ENCODE measurements around the gene RPP21.

RPP21 gene

DNA sequence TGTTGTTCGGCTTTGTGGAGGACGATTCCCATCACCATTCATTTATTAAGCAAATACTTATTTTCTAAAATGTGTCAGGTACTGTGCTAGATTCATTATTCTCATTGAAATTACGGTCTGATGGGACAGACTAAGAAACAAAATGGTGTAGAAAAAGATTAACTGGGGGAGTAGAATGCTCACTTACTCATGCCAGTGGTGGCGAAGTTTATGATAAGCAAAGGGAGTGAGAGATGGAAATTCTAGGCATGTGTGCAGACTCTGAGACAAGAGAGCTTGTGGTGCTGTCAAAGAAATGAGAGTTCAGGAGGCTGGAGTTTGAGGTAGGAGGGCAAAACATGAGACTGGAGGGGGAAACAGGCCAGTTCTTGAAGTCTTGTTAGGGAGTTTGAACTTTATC is 896 bp downstream of the RPP21 start:
- peak overlapping the region; percentile 39; the same call in 1 of the 2 replicates for H3K27ac ChIP-seq
- TF ChIP-seq, protein P1, sequence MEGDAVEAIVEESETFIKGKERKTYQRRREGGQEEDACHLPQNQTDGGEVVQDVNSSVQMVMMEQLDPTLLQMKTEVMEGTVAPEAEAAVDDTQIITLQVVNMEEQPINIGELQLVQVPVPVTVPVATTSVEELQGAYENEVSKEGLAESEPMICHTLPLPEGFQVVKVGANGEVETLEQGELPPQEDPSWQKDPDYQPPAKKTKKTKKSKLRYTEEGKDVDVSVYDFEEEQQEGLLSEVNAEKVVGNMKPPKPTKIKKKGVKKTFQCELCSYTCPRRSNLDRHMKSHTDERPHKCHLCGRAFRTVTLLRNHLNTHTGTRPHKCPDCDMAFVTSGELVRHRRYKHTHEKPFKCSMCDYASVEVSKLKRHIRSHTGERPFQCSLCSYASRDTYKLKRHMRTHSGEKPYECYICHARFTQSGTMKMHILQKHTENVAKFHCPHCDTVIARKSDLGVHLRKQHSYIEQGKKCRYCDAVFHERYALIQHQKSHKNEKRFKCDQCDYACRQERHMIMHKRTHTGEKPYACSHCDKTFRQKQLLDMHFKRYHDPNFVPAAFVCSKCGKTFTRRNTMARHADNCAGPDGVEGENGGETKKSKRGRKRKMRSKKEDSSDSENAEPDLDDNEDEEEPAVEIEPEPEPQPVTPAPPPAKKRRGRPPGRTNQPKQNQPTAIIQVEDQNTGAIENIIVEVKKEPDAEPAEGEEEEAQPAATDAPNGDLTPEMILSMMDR (IDR thresholded peaks at IDR 0.05; ENCODE audit: low read depth, low read length): no peak
- peak overlapping the region; percentile 67 for H3K4me3 ChIP-seq (ENCODE audit: low read depth, low read length)
- H3K36me3 ChIP-seq: peaks cover 43% of the 10 kb centered on the region
- no peaks in the 10 kb centered on the region for H3K9me3 ChIP-seq (ENCODE audit: severe bottlenecking)
- no peaks in the 10 kb centered on the region for H3K27me3 ChIP-seq (ENCODE audit: insufficient read depth, low read depth, severe bottlenecking)
- no peak for DNase-seq

DNA sequence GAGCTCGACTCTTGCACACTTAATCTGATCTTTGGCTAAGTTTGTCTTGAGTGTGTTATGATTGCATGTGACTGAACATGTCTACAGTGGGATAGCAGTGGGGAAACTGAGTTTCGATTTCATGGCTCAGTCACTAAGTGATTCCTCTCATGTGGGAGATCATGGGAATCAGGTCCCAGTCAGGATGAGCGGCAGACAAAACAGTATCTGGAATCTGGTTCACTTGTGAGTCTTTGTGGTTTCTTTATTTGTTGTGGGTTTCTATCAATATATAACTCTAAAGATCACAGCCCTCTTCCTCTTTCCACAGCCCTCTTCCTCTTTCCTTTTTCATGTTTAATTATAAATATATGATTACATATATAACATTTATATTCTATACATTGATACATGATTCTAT is 4.0 kb downstream of the RPP21 start:
- Histone ChIP-seq H3K4me3 (ENCODE audit: low read depth, low read length) (no peak overlapping the region), H3K27me3 (ENCODE audit: insufficient read depth, low read depth, severe bottlenecking) (no peaks in the 10 kb centered on the region), H3K9me3 (ENCODE audit: severe bottlenecking) (no peaks in the 10 kb centered on the region), H3K27ac (no peak overlapping the region), H3K36me3 (peaks cover 24% of the 10 kb centered on the region)
- DNase-seq: no peak
- TF ChIP-seq, protein P1 (IDR thresholded peaks at IDR 0.05; ENCODE audit: low read depth, low read length): no peak

DNA sequence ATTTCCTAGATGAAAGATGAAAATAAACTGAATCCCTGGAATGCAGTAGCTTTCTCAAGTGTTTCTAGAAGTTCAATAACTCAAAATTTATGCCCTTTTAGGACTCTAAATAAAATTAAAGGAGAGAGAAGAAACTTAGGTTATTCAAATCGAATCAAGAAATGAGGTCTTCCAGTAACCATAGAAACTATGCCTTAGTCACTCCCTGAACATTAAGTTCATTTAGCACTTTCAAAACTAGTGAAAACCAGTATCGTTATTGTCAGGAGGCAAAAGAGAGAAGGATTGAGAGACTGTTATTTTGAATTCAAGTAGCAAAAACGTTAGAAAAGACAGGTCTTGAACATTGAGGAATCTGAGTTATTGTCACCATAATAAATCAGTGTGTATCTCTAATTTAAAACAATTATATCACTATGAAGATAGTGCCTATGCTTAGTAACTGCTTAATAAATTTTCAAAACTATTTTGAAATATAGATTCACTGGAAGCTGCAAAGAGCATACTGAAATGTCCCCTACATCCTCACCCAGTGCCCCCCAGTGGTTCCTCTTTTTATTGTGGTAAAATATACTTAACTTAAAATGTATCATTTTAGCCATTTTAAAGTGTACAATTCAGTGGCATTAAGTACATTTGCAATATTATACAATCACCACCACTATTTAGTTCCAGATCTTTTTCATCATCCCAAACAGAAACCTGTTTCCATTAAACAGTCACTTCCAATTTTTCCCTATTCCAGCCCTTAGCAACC is 4.6 kb downstream of the RPP21 start:
- TF ChIP-seq, protein P1 (IDR thresholded peaks at IDR 0.05; ENCODE audit: low read depth, low read length): no peak
- no peak for DNase-seq
- Histone ChIP-seq H3K4me3 (ENCODE audit: low read depth, low read length) (no peak overlapping the region), H3K36me3 (peaks cover 24% of the 10 kb centered on the region), H3K9me3 (ENCODE audit: severe bottlenecking) (no peaks in the 10 kb centered on the region), H3K27me3 (ENCODE audit: insufficient read depth, low read depth, severe bottlenecking) (no peaks in the 10 kb centered on the region), H3K27ac (no peak overlapping the region)

DNA sequence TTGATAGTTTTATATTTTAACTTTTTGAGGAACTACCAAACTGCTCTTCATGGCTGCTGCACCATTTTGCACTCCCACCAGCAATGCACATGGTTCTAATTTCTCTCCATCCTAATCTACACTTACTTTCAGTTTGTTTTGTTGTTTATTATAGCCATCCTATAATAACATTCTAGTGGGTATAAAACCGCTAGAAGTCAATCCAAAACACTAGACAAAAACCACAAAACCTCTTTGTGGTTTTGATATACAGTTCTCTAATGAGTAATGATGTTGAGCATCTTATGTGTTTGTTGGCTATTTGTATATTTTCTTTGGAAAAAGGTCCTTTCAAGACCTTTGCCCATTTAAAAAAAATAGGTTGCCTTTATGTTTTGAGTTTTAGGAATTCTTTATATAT is 5.6 kb downstream of the RPP21 start:
- H3K36me3 ChIP-seq: peaks cover 20% of the 10 kb centered on the region
- no peaks in the 10 kb centered on the region for H3K27me3 ChIP-seq (ENCODE audit: insufficient read depth, low read depth, severe bottlenecking)
- TF ChIP-seq, protein P1 (IDR thresholded peaks at IDR 0.05; ENCODE audit: low read depth, low read length): no peak
- no peak overlapping the region for H3K4me3 ChIP-seq (ENCODE audit: low read depth, low read length)
- no peak for DNase-seq
- H3K27ac ChIP-seq: no peak overlapping the region
- H3K9me3 ChIP-seq (ENCODE audit: severe bottlenecking): no peaks in the 10 kb centered on the region

DNA sequence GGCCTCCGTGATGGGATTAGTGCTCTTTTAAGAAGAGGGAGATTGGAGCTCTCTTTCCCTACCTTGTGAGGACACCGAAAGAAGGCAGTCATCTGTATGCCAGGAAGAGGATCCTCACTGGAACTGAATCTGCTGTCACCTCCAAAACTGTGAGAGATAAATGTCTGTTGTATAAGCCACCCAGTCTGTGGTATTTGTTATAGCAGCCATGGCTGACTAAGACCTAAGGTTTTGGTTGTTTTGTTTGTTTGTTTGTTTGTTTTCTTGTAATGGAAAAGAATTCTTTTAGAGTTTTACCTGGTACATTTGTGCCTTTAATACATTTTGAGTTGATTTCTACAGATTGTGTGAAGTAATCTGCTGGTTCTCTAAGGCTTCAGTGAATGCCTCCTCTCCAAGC is 7.6 kb downstream of the RPP21 start:
- TF ChIP-seq, protein P1 (IDR thresholded peaks at IDR 0.05; ENCODE audit: low read depth, low read length): no peak
- Histone ChIP-seq H3K27ac (no peak overlapping the region), H3K9me3 (ENCODE audit: severe bottlenecking) (no peaks in the 10 kb centered on the region), H3K36me3 (peaks cover 4% of the 10 kb centered on the region), H3K27me3 (ENCODE audit: insufficient read depth, low read depth, severe bottlenecking) (no peaks in the 10 kb centered on the region), H3K4me3 (ENCODE audit: low read depth, low read length) (no peak overlapping the region)
- DNase-seq: no peak

DNA sequence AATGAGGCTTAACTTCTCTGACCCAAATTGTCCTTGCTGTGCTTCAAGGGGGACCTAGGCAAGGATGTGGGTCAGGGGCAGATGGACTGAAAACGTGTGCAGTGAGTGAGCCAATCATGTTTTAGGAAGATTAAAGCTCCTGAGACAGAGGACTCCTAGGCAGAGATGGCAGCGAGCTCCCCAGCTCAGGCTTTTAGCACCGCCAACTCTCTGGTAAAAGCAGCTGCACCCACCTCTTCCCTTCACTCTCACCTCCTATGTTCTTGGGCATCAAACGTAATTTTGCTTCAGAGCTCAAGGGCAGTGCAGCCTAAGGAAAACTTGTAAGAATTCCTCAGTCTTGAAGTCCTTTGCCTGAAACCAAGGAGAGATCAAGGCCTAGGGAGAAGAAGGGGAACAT is 10.3 kb downstream of the RPP21 start:
- no peak overlapping the region for H3K27ac ChIP-seq
- H3K36me3 ChIP-seq: no peaks in the 10 kb centered on the region
- TF ChIP-seq, protein P1 (IDR thresholded peaks at IDR 0.05; ENCODE audit: low read depth, low read length): no peak
- no peak overlapping the region for H3K4me3 ChIP-seq (ENCODE audit: low read depth, low read length)
- H3K9me3 ChIP-seq (ENCODE audit: severe bottlenecking): no peaks in the 10 kb centered on the region
- peaks cover 6% of the 10 kb centered on the region for H3K27me3 ChIP-seq (ENCODE audit: insufficient read depth, low read depth, severe bottlenecking)
- DNase-seq: no peak

Measured in WERI-Rb-1 (cell line).